ENCODE results near the gene STUM.
"Not testable (repeated sequence)": the region's sequence is repeated elsewhere in the genome, so short reads cannot be mapped to it uniquely, and the experiment has no call there.

Gene STUM, protein sequence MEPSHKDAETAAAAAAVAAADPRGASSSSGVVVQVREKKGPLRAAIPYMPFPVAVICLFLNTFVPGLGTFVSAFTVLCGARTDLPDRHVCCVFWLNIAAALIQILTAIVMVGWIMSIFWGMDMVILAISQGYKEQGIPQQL

DNA sequence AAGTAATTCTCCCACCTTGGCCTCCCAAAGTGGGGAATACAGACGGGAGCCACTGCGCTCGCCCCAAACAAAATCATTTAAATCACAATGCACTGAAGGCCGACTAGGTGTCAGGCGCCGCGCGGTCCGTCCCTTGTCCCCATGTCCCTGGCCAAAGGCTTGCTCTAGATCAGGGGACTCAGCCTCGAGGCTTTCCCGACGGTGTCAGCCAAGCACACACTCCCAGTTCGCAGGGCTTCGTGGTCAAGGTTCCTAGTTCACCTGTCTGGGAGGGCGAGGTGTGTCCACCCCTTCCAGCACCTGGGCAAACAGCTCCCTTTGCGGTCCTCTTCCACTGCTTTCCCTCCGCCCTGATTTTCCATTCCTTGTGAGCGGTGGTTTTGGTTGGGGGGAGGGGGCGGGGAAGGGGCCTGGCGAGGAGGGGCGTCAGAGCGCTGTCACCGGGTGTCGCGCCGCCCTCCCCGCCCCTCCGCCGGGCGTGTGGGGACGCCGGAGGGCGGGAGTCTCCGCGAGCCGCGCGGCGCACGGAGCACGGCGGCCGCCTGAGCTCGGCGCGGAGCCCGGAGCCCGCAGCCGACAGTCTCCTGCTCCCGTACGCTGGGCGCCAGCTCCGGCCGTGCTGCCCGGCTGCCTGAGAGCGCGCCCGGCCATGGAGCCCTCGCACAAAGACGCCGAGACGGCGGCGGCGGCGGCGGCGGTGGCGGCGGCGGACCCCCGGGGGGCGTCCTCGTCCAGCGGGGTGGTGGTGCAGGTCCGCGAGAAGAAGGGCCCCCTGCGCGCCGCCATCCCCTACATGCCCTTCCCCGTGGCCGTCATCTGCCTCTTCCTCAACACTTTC lies at the start of gene STUM:
TSS of gene STUM (plus strand) at position 509 of the 838 bp plus-strand sequence. CDS start at position 650, 141 bp downstream.
- DNase-seq (ENCODE audit: low read depth in 2 of 2): no peak

DNA sequence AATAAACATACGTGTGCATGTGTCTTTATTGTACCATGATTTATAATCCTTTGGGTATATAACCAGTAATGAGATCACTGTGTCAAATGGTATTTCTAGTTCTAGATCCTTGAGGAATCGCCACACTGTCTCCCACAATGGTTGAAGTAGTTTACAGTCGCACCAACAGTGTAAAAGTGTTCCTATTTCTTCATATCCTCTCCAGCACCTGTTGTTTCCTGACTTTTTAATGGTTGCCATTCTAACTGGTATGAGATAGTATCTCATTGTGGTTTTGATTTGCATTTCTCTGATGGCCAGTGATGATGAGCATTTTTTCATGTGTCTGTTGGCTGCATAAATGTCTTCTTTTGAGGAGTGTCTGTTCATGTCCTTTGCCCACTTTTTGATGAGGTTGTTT lies 48.9 kb upstream of the STUM start:
- DNase-seq (ENCODE audit: low read depth in 2 of 2): not testable (repeated sequence)

DNA sequence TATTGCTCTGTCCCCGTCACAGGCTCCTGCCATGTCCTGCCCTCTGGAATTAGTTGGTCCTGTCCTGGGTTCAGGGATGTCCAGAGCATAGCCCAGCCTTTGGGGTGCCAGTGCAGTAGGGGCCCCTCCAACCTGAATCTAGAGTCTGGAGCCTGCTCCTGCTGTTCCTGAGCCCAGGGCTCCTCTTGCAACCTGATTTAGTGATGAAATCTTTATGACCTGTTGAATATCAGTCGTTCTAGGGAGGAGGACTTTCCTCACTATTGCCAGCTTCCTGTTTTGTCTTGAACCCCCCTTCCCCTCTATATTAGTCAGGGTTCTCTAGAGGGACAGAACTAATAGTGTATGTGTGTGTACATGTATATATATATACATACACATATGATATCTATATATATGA lies 42.5 kb upstream of the STUM start:
- no peak for DNase-seq (ENCODE audit: low read depth in 2 of 2)

DNA sequence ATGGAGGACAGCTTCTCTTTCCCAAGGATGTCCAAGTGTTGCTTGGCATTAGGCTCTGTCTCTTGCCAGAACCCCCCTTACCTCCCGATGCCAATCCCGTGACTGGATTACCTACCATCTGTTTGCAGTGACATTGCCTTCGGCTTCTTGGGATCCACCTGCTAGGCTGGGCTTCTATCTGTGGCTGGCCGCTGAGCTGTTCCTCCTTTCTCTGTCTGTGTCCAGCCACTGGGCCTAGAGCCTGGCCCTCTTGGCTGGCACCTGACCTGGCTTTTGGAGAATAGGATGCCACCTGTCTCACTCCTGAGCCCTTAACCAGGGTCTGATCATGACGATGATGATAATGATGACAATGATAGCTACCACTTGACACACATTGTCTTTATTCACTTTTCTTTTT lies 41.6 kb upstream of the STUM start:
- DNase-seq (ENCODE audit: low read depth in 2 of 2): no peak

DNA sequence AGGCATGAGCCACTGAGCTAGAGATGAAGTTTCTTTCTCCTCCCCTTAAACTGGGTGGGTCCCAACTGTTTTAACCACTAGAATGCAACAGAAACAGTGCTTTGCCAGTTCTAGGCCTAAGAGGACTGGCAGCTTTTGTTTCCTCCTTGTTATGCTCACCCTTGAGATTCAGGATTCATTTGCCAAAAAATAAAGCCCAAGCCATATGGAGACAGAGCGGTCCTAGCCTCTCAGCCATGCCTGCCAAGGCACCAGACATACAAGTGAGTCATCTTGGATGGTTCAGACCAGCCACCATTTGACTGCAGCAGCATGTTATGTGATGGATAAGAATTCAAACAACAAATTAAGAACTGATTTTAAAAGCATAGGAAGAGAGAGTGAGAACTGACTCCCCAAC lies 38.1 kb upstream of the STUM start:
- DNase-seq (ENCODE audit: low read depth in 2 of 2): no peak

DNA sequence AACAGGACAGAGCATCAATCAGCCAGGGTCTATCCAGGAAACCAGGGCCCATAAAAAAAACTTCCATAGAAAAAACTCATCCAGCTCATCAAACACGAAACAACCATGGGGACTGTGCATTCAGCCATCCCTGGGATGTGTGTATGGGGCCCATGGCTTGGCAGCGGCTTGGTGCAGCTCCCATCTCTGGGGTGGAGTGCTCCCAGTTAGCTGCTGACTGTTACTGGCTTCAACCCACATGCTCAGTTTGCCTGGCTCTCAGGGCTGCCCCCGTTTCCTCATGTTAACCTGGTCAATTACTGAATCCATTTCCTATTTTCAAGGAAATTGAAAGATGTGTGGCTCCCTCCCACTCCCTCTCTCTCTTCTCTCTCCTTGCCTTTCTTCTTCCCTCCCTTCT lies 37.3 kb upstream of the STUM start:
- no peak for DNase-seq (ENCODE audit: low read depth in 2 of 2)

DNA sequence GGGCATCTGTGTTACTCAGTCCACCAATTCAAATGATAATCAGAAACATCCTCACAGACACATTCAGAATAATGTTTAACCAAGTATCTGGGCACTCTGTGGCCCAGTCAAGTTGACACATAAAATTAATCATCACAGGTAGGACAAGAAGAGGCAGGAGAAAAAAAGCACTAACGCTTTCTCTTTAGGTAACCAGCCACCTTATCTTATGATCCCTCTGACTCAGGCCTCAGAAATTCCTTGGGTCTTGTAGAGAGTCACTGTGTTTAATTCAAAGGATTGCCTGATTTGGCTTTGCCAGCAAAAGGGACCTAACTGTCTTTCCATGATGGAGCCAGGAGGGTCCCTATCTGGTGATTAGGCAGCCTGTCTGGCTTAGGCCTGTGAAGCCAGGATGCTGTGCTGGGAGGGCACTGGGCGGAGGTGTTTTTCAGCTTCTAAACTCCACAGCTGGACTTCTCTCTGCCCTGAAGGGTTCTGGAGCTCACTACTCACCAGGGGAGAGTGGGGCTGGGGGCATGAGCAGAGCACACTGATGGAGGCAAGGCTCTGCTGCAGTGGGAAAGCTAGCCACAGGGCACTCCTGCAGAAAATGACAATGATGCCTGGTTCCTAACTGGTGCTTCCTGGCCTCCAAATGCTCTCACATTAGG lies 36.4 kb upstream of the STUM start:
- no peak for DNase-seq (ENCODE audit: low read depth in 2 of 2)

DNA sequence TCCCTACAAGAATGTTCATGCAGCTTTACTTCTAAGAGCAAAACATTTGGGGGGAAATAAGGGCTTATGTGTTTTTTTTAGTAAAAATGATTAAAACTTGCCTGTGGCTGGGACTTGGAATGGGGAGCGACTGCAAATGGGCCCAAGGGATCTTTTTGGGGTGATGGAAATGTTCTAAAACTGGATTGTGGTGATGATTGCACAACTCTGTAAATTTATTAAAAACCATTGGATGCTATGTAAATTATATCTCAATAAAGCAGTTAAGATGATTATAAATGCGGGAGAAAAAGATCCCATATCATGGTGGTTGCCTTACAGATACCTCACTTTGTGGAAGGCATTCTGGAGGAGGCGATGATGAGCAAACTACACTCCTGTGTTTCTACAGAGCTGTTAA lies 30.2 kb upstream of the STUM start:
- no peak for DNase-seq (ENCODE audit: low read depth in 2 of 2)

DNA sequence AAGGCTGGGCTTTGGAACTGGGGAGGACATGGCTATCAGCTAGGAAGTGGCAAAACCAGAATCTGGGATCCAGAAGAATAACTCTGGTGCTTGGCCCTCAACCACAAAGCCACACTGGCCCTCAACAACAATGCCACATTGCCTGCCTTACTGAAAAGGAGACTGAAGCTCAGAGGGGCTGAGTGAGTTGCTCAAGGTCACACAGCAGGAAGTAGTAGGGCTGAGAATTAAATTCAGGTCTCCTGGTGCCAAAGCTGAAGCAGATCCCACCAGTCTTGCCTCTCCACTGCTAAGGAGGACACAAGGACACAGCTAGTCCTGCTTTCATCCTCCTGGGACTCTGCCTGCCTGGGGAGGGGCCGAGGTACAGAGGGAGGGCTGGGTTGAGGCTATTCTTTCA lies 29.4 kb upstream of the STUM start:
- DNase-seq (ENCODE audit: low read depth in 2 of 2): no peak

DNA sequence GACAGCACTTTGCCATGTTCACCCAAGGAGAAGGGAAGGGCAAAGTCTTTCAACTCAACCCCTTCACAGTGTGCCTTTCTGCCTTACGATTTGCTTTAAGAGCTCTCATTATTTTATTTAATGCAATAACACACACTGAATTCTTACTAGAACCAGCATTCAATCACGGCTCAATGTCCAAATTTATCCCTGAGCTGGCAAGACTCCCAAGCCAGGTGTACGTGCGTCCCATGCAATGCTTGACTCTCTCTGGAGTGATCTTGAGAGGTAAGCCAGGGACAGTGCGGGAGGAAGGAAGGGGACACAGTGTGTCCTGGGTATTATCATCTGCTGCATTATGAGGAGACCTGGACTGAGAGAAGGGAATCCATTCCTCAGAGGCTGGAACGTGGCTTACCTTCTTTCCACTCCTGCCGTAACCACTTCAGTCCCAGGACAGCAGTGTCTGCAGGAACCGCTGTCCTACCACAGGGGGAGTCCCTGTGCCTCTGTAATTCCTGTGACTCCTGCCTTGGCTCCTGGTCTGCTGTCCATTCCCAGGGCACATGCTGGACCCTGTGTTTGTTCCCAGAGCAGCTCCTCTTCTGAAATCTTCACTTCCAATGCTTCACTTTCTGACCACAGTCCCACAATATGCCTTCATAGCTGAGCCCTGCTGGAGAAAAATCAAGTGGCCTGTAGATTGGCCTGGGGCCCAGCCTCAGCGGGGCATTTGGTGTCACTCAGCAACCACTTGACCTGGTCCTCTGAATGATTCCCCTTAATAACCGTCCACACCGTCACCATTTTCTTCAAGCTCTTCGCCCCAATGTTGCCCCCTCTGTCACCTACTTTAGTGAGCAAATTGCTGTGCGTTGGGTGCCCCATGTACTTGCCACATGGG lies 28.6 kb upstream of the STUM start:
- no peak for DNase-seq (ENCODE audit: low read depth in 2 of 2)

DNA sequence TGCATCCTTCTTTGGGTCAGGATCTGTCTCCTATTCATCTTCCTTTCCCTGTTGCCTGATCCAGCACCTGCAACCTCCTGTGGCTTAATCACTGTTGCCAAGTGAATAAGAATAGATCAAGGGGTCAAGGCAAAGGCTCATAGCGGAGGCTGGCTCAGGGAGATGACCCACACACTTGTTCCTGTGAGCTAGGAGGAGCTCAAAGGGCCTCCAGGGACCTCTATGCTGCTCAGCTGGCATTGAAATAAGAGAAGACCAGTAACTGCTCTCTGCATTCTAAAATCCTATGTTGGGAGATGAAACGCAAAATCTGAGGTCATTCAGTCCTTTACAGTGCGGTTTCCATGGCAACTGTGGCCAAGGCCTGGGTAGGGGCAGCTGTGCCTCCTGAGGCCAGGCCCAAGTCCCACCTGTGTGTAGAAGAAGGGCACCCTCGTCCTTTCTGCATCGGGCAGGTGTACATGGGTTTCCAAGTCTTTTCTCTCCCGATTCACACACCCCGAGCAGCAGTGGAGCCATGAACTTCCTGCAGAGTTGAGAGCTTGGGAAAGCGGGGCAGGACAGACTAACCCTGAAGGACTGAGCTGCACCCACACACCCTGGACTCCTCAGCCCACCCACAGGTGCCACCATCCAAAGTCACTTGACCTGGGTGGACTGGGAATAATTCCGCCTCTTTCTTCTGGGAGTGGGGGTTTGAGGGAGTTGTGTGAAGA lies 27.8 kb upstream of the STUM start:
- DNase-seq (ENCODE audit: low read depth in 2 of 2): no peak

DNA sequence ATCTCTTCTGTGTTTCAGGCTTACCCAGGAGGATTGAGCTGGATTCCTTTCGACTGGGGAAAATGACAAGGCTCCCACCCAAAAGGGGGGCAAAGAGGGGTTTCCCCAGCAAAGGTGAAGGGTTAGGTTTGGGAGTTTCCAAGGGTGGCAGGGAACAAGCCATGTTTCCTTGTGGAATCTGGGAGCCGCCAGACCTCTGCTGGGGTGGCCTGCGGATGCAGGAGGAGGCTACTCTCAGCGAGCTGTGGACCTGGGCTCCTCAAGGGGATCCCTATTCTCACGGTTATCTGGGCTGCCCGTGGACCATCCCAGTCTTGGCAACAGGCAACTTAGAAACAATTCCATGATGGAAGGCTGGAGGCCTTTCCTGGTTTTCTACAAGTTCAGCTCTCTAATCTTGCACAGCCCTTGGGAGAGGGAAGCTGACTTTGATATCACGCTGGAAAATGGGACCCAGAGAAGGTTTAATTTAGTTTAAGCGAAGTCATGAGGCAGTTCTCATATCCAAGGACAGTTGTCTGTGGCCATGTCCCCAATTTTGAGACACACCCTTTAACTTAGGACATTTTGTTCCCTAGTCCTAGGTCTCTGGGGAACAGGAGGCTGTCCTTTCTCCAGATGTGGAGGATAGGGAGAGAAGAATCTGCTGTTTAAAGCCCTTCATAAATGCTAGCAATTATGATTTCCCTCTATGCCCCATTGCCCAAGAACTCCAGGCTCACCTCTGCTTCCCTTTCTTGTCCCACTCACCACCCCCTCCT lies 24.7 kb upstream of the STUM start:
- no peak for DNase-seq (ENCODE audit: low read depth in 2 of 2)

DNA sequence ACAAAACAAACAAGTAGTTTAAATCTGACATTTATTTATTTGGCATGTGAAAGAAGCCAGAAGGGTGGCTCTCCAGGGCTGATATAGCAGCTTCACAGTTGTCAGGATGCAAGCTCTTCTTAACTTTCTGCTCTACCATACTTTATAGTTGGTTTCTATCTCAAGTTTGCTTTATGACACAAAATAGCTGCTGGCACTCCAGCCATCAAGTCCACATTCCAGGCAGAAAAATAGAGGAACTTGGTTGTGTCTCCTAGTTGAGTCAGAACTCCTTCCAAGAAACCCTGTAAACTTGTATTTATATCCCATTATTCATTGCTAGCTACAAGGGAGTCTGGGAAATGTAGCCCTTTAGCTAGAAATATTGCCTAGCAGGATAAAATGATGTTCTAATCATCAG lies 24.0 kb upstream of the STUM start:
- no peak for DNase-seq (ENCODE audit: low read depth in 2 of 2)

DNA sequence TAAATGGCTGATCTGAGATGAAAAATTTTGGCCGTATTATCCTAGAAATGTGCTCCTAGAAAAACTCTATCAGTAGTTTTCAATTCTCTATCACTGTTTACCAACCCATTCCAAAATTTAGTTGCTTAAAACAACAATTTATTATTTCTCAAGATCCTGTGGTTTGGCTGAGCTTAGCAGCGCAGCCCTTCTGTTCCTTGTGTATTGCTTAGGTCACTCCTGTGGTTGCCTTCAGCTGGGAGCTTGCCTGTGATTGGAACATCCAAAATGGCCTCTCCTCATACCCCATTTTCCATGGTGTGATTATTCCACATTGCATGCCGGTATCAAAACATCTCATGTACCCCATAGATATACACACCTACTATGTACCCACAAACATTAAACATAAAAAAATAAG lies 22.8 kb upstream of the STUM start:
- no peak for DNase-seq (ENCODE audit: low read depth in 2 of 2)

DNA sequence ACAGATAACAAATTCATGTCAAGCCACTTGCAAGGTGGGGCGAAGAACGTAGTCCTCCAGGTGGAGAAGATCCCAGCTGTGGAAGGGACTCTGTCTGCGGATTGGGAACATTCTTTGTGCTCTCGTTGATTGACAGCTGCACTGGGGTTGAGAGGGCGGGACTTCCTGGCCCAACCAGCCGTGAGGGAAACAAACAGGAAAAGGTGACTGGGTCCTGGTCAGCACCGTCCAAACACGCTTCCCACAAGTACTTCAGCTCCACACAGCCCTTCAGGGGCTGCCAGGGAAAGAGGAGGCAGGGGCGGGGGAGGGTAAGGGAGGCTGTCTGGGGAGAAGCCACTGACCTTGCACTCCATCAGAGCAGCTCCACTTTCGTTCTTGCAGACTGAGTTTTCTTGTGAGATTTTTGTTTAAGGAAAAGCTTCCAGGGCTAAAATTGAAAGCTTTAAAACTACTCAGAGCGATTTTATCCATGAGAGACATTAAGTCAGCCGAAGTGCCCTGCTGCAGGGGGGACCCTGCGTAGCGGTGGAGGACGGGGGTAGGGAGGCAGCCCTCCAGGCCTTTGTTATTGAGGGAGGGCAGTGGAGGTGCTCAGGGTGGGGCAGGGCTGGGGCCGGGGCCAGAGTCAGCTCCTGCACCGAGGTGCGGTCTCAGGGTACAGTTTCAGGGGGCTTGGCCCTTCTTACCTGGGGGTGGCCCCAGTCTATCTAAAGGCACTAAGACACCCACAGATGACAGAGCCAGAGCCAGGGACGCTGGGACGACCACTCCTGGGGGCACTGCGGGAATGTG lies 21.6 kb upstream of the STUM start:
- DNase-seq (ENCODE audit: low read depth in 2 of 2): no peak

DNA sequence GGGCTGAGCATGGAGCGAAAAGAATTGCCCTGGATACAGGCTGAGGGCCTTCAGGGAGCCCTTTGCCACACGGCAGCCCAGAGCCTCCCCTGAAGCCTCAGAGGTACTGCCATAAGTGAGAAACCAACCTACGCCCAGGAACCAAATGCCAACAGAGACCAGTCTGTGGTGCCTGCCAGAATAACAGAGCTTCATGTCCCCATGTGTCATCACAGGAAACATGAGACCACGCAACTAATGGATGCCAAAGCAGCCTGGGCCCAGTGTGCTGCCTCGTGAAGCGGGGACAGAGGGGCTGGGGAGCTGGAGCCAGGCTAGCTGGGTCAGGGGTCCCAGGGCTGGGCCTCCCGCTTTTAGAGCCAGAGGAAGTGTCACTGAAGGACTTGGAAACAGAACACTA lies 18.7 kb upstream of the STUM start:
- DNase-seq (ENCODE audit: low read depth in 2 of 2): no peak

DNA sequence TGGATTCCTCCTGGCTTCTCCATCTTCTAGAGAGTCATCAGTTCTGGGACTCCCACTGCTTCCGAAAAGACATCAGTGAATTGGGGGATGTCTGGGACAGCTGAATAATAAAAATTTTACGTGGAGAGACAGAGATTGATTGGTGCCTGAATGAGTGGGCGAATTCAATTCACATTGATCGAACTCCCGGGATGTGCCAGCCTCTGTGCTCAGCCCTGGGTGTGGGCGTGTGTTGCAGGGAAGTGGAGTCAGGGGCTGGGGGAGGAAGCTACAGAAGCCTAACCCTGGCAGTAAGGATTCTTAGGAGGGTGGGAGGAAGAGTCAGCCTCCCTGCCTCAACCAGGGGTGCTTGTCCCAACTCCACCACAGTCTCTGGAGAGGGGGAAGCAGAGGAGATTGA lies 18.0 kb upstream of the STUM start:
- no peak for DNase-seq (ENCODE audit: low read depth in 2 of 2)

DNA sequence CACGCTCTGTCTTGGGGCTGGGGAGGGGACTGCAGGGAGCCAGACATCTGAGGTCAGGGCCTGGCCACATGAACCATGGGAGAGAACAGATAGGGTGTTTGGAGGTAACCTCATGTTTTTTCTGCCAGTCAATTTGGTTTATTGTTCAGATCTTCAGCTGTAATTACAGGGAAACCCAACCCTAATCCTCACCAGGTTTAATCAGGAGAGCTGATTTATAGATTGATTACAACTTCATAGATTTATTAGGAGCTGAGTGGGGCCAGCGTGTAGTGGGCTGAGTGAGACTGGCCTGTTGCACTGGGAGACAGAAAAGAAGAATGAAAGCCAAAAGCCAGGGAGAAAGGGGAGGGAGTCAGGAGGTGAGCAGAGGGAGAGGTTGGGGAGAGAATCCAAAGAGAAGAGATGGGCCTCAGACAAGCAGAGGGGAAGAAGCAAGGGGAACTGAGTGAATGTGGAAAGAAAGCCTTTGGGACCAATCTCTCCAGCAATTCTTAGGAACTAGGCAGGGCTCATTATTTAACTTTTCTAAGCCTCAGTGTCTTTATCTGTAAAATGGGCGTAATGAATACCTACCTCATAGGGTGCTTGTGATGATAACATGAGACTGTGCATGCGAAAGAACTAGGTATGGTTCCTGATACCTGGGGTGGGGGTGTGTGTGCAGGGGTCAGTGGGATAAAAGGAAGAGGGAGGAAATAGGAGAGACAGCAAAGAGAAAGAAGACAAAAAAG lies 17.0 kb upstream of the STUM start:
- DNase-seq (ENCODE audit: low read depth in 2 of 2): no peak

DNA sequence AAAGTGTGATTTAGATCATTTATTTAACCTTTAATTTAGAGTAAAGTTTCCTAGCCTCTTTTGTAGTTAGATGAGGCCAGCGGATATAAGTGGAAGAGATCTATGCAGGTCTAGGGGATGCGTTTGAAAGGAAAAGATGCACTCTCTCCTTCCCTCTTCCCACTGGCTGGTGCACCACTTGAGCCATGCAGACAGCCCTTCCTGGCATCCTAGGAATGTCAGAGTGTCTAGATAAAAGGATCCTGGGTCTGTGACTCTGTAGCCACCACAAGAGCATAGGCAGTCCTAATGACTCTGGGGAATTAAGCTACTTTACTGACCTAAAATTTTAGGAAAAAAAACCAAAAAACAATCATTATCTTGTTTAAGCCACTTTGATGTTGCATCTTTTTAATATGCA lies 16.0 kb upstream of the STUM start:
- no peak for DNase-seq (ENCODE audit: low read depth in 2 of 2)

Measured in fibroblast of skin of left biceps (primary cell).